ENCODE measurements around the gene BID.

BID gene

DNA sequence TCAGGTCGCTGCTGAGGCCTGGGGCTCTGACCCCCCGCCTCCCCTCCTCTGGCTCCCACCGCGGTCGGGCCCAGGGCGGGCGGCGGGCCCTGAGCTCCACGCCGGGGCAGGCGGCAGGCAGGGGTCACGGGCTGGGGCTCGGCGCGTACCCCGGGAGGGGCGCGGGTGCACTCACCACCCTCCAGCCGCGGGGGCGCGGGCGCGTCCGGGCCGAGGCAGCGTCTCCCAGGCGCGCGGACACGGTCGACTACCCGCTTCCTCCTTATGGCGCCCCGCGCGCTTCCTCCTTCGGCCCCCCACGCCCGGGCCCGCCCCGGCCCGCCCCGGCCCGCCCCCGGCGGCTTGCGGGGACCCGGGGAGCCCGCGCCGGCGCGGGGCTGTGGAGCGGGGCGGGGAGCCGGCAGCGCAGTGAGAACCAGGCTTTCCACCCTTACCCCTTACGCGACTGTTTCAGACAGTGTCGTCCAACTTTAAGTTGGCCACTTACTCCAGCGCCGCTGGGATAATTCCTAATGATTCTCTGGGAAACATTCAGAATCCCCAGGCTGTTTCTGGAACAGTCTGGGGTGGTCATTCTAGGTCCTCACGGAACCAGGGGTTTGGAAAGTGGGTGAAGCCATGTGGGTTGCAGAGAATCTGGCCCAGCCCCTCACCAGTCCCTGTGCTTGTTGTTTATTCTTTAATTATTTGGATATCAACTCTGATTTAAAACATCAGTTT lies at the start of gene BID:
Gene BID (minus strand): TSS at position 264 of the 720 bp plus-strand sequence. CDS start 24,353 bp downstream, outside the sequence.
- DNase-seq, result no peak

DNA sequence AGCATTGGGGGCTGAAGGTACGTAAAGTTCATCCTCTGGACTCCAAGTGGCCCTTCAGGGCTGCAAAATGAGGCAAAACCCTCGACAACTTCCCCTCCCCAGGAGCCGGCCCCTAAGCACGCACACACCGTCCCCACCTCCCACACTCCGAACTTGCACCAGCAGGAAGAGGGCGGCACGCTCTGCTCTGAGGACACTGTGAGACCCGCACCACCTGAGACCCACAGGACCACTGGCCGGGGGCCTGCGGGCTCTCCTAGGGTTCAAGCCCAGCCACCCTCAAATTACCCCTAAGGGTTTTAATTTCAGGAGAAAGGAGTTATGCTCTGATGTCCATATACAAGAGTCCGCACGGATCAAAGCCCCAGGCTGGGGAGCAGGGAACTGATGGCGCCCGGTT lies 49.7 kb upstream of the BID start:
- DNase-seq, result no peak

DNA sequence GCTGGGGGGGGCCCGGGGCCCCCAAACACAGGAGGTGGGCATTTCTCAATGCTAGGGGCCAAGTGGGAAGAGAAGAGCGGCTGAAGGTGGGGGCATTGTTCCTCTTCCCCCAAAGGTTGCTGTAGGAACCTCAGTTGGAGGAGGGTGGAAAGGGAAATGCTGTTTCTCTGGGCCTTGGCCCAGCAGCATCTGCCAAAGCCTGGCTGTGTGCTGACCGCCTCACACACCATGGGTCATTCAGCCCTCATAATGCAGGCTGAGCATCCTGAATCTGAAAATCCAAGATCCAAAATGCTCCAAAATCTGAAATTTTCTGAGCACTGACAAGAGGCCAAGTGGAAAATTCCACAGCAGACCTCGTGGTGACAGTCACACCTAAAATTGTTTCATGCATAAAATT lies 49.0 kb upstream of the BID start:
- DNase-seq, result peak; percentile 14

DNA sequence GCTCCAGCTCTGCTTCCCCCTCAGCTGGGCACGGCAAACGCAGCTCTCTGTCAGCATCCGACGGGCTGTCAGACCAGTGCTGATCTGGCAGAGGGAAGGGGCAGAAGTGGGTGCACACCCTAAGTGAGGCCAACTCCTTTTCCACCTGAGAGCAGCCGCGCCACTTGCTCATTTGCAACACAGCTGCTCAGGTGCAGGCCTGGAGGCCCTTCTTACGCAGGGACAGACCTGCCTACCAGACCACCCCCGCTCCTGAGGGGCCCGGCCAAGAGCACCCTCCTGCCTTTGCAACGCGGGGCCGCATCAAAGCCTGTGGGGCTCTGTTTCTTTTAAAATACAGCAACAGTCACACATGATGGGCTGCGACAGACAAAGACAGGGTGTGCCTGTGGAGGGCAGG lies 47.8 kb upstream of the BID start:
- no peak for DNase-seq

DNA sequence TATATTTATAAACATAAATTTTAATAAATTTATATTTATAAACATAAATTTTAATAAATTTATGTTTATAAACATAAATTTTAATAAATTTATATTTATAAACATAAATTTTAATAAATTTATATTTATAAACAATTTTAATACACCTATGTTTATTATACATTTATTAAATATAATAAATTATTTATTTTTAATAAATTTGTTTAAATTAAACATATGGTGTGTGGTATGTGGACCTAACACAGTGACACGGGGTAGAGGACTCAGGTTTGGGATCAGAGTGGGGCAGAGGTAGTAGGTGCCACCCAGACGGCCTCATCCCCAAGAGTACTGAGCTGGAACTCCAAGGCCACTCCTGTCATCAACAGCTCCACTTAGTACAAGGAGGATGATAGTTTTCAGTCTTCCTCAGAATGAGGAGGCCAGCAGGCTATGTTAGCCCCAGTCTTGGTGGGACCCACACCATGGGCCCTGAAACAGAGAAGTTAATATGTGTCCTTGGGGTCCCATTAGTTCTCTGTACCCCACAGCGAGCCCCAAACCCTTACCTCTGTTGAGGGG lies 46.7 kb upstream of the BID start:
- DNase-seq, result no peak

DNA sequence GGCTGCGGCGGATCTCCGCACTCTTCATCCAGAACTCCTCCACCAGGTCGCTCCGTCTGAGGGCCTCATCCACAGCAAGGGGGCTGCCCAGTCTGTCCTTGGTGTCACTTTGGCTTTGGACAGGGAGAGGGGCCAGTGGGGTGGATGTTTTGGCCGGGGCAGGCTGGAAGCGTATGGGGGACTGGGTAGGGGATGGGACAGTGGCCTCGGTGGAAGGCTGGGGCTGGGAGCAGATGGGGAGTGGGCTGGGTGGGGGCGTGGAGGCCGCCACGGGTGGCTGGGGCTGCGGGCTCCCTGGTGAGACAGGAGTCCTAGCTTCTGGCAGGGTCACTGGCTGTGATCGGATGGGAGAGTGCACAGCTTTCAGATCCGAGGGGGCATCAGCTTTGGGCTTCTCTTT lies 44.4 kb upstream of the BID start:
- DNase-seq, result no peak

DNA sequence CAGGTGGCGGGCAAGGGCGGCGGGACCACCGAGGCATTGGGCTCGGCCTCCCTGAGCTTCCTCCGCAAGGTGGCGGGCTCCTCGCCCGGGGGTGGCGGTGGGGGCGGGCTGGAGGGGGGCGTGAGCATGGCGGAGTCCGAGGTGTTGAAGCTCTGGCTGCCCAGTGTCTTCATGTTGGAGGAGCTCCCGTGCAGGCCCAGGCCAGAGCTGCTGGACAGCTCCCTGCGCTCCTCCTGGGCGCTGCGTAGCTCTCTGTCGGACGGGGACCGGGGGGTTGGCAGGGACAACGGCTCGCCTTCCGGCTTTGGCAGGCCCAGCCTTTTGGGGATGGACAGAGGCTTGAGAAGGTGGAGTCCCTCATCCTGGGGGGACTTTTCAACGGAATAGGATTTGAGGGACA lies 43.9 kb upstream of the BID start:
- DNase-seq, result no peak

DNA sequence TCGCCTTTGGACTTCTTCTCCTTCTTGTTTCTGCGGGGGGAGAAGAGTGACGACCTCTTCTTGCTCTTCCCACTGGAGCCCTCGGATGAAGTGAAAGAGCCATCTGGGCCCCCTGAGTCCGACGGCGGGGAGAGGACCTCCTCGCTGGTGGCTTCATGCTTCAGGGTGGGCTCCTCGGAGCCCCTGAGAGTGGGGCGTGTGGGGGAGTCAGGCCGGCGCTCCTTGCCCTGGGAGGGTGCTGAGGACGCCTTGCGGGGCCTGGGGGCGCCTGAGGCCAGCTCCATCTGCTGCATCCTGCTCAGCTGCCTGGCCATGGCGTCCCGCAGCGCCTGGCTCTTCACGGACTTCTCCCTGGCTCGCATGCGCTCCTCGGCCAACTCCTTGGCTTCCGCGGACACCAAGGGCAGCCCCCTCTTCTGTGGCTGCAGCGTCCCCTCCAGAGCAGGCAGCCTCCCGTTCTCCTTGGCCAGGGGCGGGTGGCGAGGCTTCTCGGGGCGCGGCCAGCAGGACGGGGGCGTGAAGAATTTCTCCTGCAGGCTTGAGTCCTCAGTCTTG lies 43.3 kb upstream of the BID start:
- no peak for DNase-seq

DNA sequence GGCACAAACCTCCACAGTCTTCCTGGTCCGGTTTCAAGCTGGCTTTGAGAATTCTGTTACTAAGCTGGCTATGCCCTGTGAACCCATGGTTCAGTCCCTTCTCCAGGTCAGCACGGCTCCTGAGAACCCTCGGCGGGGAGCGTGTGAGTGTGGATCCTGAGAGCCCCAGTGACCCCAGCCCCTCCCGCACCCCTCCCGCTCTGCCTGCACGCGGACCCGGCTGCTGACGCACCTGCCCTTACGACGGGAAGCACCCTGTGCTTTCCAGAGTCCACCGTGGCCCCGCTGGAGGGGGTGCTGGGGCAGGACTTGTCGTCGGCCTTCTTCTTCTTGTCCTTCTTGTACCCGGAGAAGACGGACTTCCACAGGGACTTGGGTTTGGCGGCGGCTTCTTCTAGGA lies 42.8 kb upstream of the BID start:
- DNase-seq, result no peak

DNA sequence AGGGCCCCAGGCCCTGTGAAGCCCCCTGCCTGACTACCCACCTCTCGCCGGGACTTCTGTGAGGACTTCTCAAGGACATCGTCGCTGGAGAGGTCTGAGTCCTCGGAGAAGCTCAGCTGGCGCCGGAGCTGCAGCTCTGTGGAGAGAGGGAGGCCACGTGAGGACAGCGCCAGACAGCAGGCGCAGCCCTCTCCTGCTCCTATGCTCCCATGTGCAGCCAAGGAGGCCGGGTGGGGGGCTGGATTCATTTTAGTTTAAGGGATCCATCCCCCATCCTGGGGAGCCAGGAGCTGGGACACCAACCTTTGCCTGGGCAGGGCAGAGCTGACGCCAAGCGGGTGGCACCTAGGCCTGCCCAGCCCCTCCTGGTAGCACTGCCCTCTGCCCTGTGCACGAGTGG lies 42.4 kb upstream of the BID start:
- DNase-seq, result no peak

DNA sequence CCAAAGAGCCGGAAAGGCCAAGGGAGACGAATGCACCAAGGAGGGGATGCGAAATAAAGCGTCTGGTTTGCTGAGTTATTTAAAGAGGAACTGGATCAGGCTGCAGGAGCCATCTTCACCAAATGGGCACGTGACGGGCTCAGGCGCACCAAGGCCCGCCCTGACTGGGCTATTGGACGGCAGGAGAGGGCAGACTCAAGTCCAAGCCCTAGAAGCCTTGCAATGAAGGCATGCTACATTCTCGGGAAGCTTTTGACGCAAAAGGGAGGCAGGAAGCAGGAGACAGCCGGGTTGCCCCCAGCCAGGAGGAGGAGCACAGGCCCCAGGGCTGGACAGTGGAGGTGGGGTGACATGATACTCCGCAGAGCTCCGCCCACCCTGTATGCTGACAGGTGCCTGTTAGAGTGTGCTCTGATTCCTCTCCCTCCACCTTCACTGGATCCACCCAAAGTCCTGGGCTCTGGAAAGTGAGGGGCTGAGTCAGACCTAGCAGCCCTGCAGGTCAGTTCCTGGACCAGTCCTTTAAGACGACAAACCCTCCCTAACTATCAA lies 41.5 kb upstream of the BID start:
- no peak for DNase-seq

DNA sequence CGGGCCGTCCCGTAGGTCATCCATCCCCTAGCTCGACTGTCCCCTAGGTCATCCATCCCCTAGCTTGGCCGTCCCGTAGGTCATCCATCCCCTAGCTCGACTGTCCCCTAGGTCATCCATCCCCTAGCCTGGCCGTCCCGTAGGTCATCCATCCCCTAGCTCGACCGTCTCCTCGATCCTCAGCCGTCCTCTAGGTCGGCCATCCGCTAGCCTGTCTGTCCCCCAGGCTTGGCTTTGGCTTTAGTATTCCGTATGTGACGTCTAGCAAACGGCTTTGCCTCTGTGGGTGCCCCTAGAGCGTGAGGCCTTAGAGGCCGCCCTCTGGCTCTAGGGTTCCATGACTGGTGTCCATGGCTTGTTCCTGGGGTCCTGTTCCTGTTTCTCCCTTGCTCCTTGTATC lies 40.6 kb upstream of the BID start:
- no peak for DNase-seq

DNA sequence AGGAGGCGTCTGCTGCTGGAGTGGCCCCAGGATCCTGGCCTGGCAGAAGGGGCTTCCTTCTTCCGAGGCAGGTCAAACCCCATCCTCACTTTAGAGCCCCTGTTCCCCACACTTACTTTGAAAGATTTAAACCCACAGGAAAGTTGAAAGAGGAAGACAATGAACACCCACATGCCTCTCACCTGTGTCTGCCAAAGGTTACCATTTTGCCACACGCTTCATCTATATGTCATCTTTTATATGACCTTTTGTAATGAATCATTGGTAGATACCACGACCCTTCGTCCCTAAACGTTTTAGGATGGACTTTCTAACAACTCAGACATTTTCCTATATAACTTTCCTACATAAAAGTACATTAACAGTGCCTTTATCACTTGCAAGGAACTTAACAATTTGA lies 39.8 kb upstream of the BID start:
- no peak for DNase-seq

DNA sequence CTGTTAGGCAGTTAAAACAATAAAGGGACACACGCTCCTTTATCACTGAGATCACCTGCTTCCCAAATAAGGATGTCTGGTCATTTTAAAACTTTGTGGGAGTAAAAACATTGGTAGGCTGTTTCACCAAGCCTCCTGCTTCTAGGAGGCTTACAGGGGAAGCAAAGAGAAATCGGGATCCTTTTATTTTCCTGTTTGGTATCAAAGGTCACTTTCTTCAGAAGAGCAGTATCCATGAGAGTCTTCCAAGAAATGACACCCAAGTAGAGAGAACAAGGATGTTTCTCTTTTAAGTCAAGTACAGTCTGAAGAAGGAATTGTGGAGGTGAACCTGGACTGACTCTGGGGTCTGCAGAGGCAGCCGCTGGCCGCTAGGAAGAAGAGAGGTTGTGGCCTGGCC lies 36.9 kb upstream of the BID start:
- DNase-seq, result no peak

DNA sequence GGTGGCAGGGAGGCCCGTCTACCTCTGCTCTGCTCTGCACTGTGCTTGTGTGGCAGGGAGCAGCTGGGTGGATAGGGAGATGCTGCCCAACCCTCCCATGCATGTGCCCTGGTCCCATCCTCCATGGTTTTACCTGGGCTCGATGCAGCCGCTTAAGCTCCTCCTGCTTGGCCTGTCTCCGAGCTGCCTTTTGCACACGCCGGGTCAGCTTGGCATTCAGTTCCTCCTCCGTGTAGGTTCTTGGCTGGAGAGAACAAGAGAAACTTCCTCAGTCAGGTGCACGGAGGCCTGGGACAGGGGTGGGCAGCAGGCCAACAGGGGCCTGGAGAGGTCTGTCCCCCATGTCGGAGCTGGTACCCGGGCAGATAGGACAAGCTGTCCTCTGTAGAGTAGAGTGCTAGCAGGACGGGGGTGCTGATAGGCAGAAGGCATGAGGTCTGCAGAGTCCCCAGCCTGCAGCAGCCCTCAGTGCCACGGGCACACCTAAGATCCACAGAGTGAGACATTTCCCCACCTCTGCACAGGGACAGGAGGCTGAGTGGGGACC lies 36.4 kb upstream of the BID start:
- DNase-seq, result no peak

DNA sequence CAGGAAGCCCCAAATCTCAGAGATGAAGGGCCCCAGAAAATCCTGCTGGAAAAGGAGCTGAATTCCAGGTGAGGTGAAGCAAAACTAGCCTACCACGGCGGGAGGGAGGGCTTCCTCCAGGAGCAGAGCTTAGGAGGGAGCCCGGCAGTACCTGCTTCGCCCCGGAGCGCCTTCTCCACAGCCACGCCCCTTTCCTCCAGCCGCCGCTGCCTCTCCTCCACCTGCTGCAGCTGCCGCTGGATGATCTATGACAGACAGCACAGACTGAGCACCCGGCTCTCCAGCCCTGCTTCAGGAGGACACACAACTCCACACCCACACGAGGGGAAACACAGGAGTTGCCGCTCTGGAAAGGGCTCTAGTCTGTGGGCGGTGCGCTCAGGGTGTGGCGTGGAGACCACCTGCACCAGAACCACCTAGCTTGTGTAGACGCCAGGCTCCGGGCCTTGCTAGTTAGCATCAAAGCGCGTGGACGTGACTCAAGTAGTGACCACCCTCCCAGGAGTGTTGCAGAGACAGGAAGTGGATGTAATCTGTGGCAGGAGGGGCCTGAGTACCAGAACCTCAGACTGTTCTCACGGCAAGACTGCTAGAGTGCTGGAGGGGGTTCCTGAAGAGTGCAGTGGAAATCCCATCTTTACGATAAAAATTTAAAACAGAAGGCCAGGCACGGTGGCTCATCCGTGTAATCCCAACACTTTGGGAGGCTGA lies 34.6 kb upstream of the BID start:
- no peak for DNase-seq

DNA sequence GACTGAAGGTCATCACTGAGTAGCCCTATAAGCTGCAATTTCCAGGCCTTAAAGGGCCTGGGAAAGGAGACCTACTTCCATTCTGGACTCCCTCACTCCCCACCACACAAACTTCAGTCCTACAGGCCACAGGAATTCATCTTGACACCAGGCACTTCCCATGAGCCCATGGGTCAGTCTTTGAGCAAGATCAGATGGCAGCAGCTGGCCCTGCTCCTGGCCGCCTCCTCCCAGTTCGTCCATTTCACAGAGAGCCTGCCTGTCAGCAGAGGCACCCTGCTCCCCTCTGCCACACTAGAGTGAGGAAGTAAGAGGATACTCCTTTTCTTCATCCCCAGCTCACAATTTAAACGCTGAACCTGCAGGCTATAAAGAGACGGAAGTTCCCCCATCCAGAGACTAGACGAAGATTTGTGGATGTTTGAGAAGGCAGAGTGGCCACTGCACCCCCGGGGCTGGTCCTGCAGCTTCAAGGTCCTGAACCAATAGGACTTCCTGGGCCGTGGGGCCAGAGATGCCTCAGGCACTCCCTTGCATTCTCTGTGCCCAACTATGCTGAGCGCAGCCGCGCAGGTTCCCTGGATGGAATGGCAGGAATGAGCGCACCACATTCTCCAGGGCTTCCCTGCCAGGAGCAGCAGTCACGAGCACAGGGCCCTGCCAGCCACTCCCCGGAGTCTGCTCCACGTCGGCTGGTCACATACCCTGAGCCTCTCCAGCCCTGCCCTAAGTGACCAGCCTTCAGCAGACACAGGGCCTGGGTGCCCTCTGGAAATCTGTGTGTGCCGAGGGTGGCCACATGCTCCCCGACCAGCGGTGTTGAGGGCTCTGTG lies 33.5 kb upstream of the BID start:
- DNase-seq, result no peak

DNA sequence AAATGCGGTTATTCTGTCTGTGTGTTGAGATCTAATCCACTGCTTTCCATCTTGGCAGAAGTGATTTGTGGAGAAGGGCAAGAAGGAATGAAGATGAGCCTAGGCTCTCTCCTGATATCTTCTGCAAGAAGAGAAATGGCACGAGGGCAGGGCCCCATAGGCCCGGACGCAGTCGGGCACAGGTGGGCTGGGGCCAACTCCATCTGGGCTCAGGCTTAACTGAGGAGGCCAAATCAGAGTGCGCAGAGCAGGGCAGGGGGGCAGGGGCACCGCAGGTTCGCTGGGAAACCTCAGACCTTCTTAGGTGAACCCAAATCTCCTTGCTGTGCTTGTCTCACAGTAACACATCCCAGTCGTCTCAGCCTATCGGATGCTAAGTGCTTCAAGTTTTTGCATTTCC lies 32.8 kb upstream of the BID start:
- DNase-seq, result no peak

DNA sequence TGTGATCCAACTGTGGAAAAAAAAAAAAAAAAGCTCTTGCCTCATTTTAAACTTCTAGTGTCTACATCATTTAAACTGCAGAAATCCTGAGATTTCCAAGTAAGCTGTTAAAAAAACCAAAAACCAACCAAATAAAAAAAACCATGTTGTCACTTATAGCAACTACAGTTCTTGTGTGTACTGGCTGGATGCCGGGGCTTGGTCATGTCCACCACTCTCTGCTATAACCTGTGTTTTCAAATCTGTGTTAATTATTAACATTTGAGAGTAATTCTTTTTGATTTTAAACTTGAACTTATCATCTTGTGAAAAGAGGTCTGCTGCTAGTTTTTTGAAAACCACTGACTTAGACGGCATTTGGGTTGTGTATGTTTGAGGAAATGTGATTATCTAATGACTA lies 32.2 kb upstream of the BID start:
- no peak for DNase-seq

DNA sequence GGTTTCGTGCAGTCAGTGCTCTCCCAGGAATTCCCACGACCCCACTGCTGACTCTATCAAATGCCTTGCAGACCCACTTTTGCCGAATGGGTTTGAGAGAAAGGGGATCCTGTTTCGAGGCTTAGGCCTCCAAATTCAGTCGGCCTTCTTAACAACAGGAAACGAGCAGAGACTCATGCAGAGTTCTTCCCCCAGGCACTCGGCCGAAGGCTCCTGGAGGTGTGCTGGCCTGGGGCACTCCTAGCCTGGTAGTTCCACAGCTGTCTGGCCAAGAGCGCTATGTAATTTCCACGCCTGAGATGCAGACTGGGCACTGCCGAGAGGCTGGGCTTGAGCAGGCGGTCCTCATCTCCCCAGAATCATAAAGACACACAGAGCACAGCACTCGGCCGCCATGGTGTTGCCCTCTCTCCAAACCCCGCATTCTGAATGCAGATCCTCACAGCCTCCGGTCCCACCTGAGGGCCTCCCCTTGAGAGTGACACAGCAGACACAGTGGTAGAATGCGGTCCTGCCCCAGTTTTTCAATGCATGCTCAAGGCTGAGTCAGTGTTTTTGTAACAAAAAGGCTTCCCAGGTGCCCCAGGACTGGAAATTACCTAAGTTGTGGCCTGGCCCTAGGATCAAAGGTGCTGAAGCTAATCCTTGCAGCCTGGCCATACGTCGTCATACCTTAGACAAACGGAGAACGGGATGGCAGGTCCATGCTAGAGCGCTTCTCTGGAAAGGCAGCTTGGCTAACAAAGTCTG lies 30.2 kb upstream of the BID start:
- no peak for DNase-seq

DNA sequence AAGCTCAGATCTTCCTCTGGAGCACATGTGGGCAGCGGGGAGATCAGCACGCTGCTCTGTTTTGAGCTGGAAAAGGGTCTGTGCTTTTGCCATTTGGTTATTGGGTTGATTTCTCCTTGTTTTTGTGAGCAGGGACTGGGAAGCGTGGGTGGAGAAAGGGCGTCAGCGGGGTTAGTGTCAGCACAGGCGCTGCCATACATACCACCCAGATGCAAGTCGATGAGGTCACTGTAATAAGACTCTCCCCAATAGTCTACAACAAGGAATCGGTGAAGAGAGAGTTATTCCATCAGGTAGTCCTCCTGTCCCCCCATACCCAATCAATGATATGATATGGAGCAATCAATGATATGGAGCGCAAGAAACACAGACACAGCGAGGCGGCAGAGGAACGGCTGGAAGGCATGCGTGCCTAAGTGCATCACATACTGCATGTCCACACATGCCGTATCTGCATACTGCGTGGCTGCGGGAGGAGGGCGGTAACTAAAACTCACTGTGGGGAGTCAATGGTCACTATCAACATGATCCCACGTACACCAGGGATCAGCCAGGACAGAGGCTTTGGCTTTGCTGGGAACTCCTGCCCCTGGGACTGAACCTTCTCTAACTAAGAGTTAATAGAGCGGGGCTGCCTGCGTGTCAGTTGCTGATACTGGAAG lies 29.5 kb upstream of the BID start:
- DNase-seq, result no peak

All from midbrain (tissue), 1 donor.